Loucy (cell line): ENCODE measurements around the gene TMBIM1.
"Not testable (repeated sequence)": the region's sequence is repeated elsewhere in the genome, so short reads cannot be mapped to it uniquely, and the experiment has no call there.

Experiments used
- CTCF ChIP-seq: fragments of 200-600 bp; sonication (generic); conservative IDR thresholded peaks from 2 replicates; pipeline ENCODE4 v1.5.1; 2014; ENCODE audit warnings: mild to moderate bottlenecking, antibody characterized with exemption, low read length
- EZH2phosphoT487 ChIP-seq: fragments of 200-600 bp; IDR thresholded peaks from 2 replicates; pipeline ENCODE4 v1.6.1; 2018; ENCODE audit warnings: antibody characterized with exemption, mild to moderate bottlenecking, moderate library complexity, borderline replicate concordance

GRCh38 chr2:218273214-218273907 is 18.9 kb downstream of the TMBIM1 start:
- not testable (repeated sequence) for TF ChIP-seq CTCF, EZH2phosphoT487
